Measurements from ENCODE around the gene ALPL.

The ALPL gene

GRCh38 chr1:21490774-21491487 lies 18.3 kb upstream of the ALPL start (continued):
- TF ChIP-seq ZNF660 (tag by site-specific recombination; IDR thresholded peaks at IDR 0.05) (0 out of 2 replicates have a peak, but pooled peaks have one; percentile 48), ZNF843 (tag by site-specific recombination; IDR thresholded peaks at IDR 0.05) (no peak), ZIC2 (tag by site-specific recombination; IDR thresholded peaks at IDR 0.05) (peak; percentile 62), ZNF658 (tag by site-specific recombination; IDR thresholded peaks at IDR 0.05) (no peak), ZSCAN16 (tag by site-specific recombination; IDR thresholded peaks at IDR 0.05) (no peak), ZBTB48 (tag by site-specific recombination; IDR thresholded peaks at IDR 0.05) (peak; percentile 64; the same call in 1 of the 2 replicates), ZNF610 (tag by site-specific recombination; IDR thresholded peaks at IDR 0.05; ENCODE audit: borderline replicate concordance) (peak; percentile 45; the same call in 1 of the 2 replicates)

GRCh38 chr1:21491488-21492355 lies 17.5 kb upstream of the ALPL start:
- Histone ChIP-seq H3K4me3 (ENCODE audit: low read depth, low read length) (no peak overlapping the region), H3K27ac (ENCODE audit: extremely low read depth, low read depth, low read length) (no peak overlapping the region), H3K9me3 (ENCODE audit: control insufficient read depth, insufficient read depth, low read depth, low read length) (no peaks in the 10 kb centered on the region), H3K36me3 (ENCODE audit: control insufficient read depth in 2 of 2, insufficient read depth in 1 of 2, low read length in 2 of 2) (no peaks in the 10 kb centered on the region), H3K4me1 (ENCODE audit: control insufficient read depth, insufficient read depth, low read length) (peaks cover 8% of the 10 kb centered on the region; the same call in 1 of the 2 replicates)
- POLR2A ChIA-PET: no interaction called here
- CTCF ChIA-PET: interaction anchor here (0.6 to 2.9 kb wide), 8 partner anchors 9 to 1130 kb away, joined by 3 to 29 read pairs (median 4); no protein-coding TSS in a partner anchor
- TF ChIP-seq HOXC10 (CRISPR knock-in tag; IDR thresholded peaks at IDR 0.05) (no peak), ZNF433 (tag by site-specific recombination; IDR thresholded peaks at IDR 0.05; ENCODE audit: low read depth) (no peak), ZNF394 (tag by site-specific recombination; IDR thresholded peaks at IDR 0.05; ENCODE audit: borderline replicate concordance) (no peak), ZNF623 (tag by site-specific recombination; IDR thresholded peaks at IDR 0.05) (no peak), MZF1 (tag by site-specific recombination; IDR thresholded peaks at IDR 0.05; ENCODE audit: borderline replicate concordance) (peak; percentile 39; the same call in 1 of the 2 replicates), ZNF169 (tag by site-specific recombination; IDR thresholded peaks at IDR 0.05) (no peak), SCRT1 (tag by site-specific recombination; IDR thresholded peaks at IDR 0.05; ENCODE audit: borderline replicate concordance) (peak; percentile 74; the same call in 1 of the 2 replicates), IKZF3 (tag by site-specific recombination; IDR thresholded peaks at IDR 0.05) (peak; percentile 60; the same call in 1 of the 2 replicates), PRDM10 (tag by site-specific recombination; IDR thresholded peaks at IDR 0.05) (peak; percentile 91), ZNF114 (tag by site-specific recombination; IDR thresholded peaks at IDR 0.05) (no peak), ZXDB (tag by site-specific recombination; IDR thresholded peaks at IDR 0.05) (0 out of 2 replicates have a peak, but pooled peaks have one; percentile 29), ZNF658 (tag by site-specific recombination; IDR thresholded peaks at IDR 0.05) (no peak), ZNF624 (tag by site-specific recombination; IDR thresholded peaks at IDR 0.05) (no peak), HOXA7 (CRISPR knock-in tag; IDR thresholded peaks at IDR 0.05; ENCODE audit: borderline replicate concordance) (no peak), GLIS1 (tag by site-specific recombination; IDR thresholded peaks at IDR 0.05) (peak; percentile 52), ZNF621 (tag by site-specific recombination; IDR thresholded peaks at IDR 0.05) (no peak), ZNF311 (tag by site-specific recombination; IDR thresholded peaks at IDR 0.05; ENCODE audit: borderline replicate concordance) (no peak), SP7 (tag by site-specific recombination; IDR thresholded peaks at IDR 0.05) (peak; percentile 19; the same call in 1 of the 2 replicates), ZNF148 (tag by site-specific recombination; IDR thresholded peaks at IDR 0.05; ENCODE audit: borderline replicate concordance) (no peak), ZNF660 (tag by site-specific recombination; IDR thresholded peaks at IDR 0.05) (0 out of 2 replicates have a peak, but pooled peaks have one; percentile 53), ZNF157 (tag by site-specific recombination; IDR thresholded peaks at IDR 0.05) (no peak)
- TF ChIP-seq, protein P1, sequence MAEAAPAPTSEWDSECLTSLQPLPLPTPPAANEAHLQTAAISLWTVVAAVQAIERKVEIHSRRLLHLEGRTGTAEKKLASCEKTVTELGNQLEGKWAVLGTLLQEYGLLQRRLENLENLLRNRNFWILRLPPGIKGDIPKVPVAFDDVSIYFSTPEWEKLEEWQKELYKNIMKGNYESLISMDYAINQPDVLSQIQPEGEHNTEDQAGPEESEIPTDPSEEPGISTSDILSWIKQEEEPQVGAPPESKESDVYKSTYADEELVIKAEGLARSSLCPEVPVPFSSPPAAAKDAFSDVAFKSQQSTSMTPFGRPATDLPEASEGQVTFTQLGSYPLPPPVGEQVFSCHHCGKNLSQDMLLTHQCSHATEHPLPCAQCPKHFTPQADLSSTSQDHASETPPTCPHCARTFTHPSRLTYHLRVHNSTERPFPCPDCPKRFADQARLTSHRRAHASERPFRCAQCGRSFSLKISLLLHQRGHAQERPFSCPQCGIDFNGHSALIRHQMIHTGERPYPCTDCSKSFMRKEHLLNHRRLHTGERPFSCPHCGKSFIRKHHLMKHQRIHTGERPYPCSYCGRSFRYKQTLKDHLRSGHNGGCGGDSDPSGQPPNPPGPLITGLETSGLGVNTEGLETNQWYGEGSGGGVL (tag by site-specific recombination; IDR thresholded peaks at IDR 0.05): no peak
